ENCODE data around the gene AZIN2. TPM values are rescaled to one million over a fixed set of nuclear protein-coding genes. Genes with fewer than 3 reads are reported as not detected.

The AZIN2 gene
- total and polyA plus RNA-seq, 2 donors (not counting 3 experiments of a cell fraction or from before 2014, with no cell fraction given) = 0.91 to 1.4 TPM

DNA sequence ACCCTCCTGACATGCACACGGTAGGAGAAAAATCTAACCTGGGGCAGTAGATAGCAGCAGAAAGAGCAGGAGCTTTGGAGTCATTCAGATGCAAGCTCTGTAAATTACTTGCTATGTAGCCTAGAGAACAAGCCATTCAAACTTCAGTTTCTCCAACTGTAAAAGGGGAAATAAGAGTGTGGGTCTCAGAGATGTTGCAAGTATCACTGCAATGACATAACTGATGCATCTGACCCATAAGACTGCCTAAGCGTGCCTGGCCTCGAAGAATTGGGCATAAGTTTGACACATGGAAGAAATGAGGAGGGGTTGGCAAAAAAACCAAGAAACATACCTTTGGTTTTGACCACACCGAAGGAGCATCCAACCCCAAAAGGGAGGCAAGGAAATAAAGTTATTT, 49.4 kb upstream of the AZIN2 start:
- intact Hi-C loops (cut with micrococcal nuclease) = no loop called here
- Histone ChIP-seq H3K4me1 (ENCODE audit: control insufficient read depth, extremely low read depth, insufficient read depth, low read length) (peaks cover 12% of the 10 kb centered on the region), H3K79me2 (ENCODE audit: control insufficient read depth, insufficient read depth, low read length) (peaks cover 88% of the 10 kb centered on the region), H4K20me1 (replicated peaks; ENCODE audit: control insufficient read depth, extremely low read depth, insufficient read depth, low read length) (no peaks in the 10 kb centered on the region), H3K36me3 (ENCODE audit: control insufficient read depth in 2 of 2, extremely low read depth in 1 of 2, insufficient read depth in 2 of 2, low read length in 2 of 2) (no peaks in the 10 kb centered on the region), H3K9me3 (replicated peaks; ENCODE audit: control insufficient read depth, insufficient read depth, low read length) (no peaks in the 10 kb centered on the region), H3K27me3 (ENCODE audit: control insufficient read depth in 2 of 2, insufficient read depth in 2 of 2, low read length in 2 of 2) (no peaks in the 10 kb centered on the region), H3K4me2 (ENCODE audit: insufficient read depth, low read length) (no peak overlapping the region), H3K4me3 (replicated peaks in 1 of 3; ENCODE audit: insufficient read depth in 1 of 3, low read depth in 1 of 3, low read length in 3 of 3) (no peak overlapping the region), H3K9ac (replicated peaks; ENCODE audit: extremely low read depth, insufficient read depth, low read length) (no peak overlapping the region), H3K27ac (ENCODE audit: insufficient read depth, low read depth, low read length) (no peak overlapping the region), H2AFZ (ENCODE audit: low read depth, low read length) (no peak overlapping the region), H3K9me1 (replicated peaks; ENCODE audit: control insufficient read depth, extremely low read depth, insufficient read depth, low read length) (no peaks in the 10 kb centered on the region)
- FAIRE-seq = no peak
- TF ChIP-seq GATA2 (IDR thresholded peaks at IDR 0.05; ENCODE audit: insufficient read depth, insufficient read length, low read depth, low read length) (no peak), EZH2 (IDR thresholded peaks at IDR 0.05; ENCODE audit: borderline replicate concordance, low read depth, low read length, severe bottlenecking) (no peak), JUN (IDR thresholded peaks at IDR 0.05; ENCODE audit: borderline replicate concordance, insufficient read depth, insufficient read length, low read depth) (no peak), POLR2AphosphoS5 (IDR thresholded peaks at IDR 0.05; ENCODE audit: insufficient read depth, low read depth, low read length) (no peak), POLR2A (IDR thresholded peaks at IDR 0.05; ENCODE audit: low read depth, low read length) (no peak)
- TF ChIP-seq, protein P1, sequence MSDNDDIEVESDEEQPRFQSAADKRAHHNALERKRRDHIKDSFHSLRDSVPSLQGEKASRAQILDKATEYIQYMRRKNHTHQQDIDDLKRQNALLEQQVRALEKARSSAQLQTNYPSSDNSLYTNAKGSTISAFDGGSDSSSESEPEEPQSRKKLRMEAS (IDR thresholded peaks at IDR 0.05; ENCODE audit: insufficient read depth, insufficient read length) = no peak
- TF ChIP-seq, protein P2, sequence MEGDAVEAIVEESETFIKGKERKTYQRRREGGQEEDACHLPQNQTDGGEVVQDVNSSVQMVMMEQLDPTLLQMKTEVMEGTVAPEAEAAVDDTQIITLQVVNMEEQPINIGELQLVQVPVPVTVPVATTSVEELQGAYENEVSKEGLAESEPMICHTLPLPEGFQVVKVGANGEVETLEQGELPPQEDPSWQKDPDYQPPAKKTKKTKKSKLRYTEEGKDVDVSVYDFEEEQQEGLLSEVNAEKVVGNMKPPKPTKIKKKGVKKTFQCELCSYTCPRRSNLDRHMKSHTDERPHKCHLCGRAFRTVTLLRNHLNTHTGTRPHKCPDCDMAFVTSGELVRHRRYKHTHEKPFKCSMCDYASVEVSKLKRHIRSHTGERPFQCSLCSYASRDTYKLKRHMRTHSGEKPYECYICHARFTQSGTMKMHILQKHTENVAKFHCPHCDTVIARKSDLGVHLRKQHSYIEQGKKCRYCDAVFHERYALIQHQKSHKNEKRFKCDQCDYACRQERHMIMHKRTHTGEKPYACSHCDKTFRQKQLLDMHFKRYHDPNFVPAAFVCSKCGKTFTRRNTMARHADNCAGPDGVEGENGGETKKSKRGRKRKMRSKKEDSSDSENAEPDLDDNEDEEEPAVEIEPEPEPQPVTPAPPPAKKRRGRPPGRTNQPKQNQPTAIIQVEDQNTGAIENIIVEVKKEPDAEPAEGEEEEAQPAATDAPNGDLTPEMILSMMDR (IDR thresholded peaks at IDR 0.05; ENCODE audit: extremely low read depth in 1 of 2, insufficient read depth in 1 of 2, low read depth in 1 of 2, low read length in 2 of 2) = no peak
- ChIA-PET POLR2A (no interaction called here), CTCF (interaction anchor here (1.0 to 1.5 kb wide), 5 partner anchors 13 to 97 kb away, joined by 3 to 5 read pairs (median 3); no protein-coding TSS in a partner anchor)
- no peak for DNase-seq (ENCODE audit: low read depth, low spot score)
- BruUV-seq (replicated peaks) = no TSS peak
- dilution Hi-C loops (cut with MboI; ENCODE audit: extremely low pct_ligation_motif_present, low sequenced_read_pairs) = no loop called here
